Measurements from ENCODE around the gene DCTN4. TPM values are rescaled to one million over a fixed set of nuclear protein-coding genes. Genes with fewer than 3 reads are reported as not detected.

Gene DCTN4
- total and polyA plus RNA-seq, 4 donors = 63.7 to 111 (median 97.8) TPM

GRCh38 chr5:150723845-150724244, 35.0 kb downstream of the DCTN4 start:
- H3K27ac ChIP-seq (ENCODE audit: low read depth, low read length) = no peak overlapping the region
- whole genome bisulfite sequencing (ENCODE audit: insufficient coverage) = no CpG with 5 or more reads among the region's 2 CpGs
- no peaks in the 10 kb centered on the region for H3K9me3 ChIP-seq (ENCODE audit: control insufficient read depth, insufficient read depth, low read length)
- H3K27me3 ChIP-seq (ENCODE audit: control insufficient read depth, insufficient read depth, low read length) = no peaks in the 10 kb centered on the region
- H3K36me3 ChIP-seq (ENCODE audit: control insufficient read depth, insufficient read depth, low read length) = peaks cover 32% of the 10 kb centered on the region
- H3K4me3 ChIP-seq (ENCODE audit: low read depth, low read length) = no peak overlapping the region
- no peaks in the 10 kb centered on the region for H3K4me1 ChIP-seq (ENCODE audit: control insufficient read depth, insufficient read depth, low read length)
- no peak for DNase-seq (ENCODE audit: low read depth in 4 of 6, low spot score in 6 of 6)

DNA sequence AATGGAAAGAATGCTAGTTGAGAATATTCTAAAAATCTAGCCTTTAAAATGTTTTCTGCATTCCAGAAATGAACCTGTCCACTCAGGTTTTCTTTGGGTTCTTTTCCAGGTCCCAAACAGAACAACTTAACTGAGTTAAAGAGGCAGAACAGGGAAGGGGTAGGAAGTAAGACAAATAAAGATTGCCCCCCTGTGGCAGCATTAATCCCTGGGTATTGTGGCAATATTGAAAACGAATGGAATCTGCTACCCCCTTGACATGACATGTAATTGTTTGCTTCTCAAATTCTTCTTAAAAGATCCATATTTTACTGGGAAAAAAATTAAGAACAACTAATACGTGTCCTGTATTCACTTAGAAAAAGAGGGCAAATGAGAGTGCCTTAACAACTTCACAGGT, 48.7 kb downstream of the DCTN4 start:
- H3K27me3 ChIP-seq (ENCODE audit: control insufficient read depth, insufficient read depth, low read length) = no peaks in the 10 kb centered on the region
- peaks cover 35% of the 10 kb centered on the region for H3K36me3 ChIP-seq (ENCODE audit: control insufficient read depth, insufficient read depth, low read length)
- H3K4me3 ChIP-seq (ENCODE audit: low read depth, low read length) = no peak overlapping the region
- 100% methylated on average over 1 of the region's 2 CpGs for WGBS (ENCODE audit: insufficient coverage)
- no peak for DNase-seq (ENCODE audit: low read depth in 4 of 6, low spot score in 6 of 6)
- H3K9me3 ChIP-seq (ENCODE audit: control insufficient read depth, insufficient read depth, low read length) = no peaks in the 10 kb centered on the region
- H3K27ac ChIP-seq (ENCODE audit: low read depth, low read length) = no peak overlapping the region
- no peaks in the 10 kb centered on the region for H3K4me1 ChIP-seq (ENCODE audit: control insufficient read depth, insufficient read depth, low read length)

DNA sequence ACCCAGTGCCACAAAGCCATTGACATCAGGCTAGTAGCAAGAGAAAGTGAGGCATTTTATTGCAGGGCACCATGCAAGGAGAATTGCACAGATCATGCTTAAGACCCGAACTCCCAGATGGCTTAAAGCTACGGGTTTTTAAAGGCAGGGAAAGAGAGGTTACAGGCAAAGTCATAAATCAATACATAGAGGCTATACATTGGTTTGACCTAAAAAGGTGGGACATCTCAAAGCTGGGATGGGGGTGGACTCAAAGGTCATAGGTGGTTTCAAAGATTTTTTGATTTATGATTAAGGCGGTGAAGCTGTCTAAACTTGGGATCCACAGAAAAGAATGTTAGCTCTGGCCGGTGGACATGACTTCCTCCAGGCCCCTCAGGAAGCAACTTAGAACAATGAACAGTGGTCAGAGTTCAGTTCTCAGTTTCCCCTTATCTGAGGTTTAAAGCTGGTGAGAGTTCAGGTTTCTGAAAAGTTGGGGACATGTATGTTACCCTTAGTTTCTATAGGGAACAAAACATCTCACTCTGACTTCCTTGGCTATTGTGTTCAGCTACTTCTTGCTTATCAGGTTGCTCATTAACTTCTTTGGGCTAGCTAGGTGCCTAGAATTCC, 51.9 kb downstream of the DCTN4 start:
- no peak for DNase-seq (ENCODE audit: low read depth in 4 of 6, low spot score in 6 of 6)
- no peak overlapping the region for H3K27ac ChIP-seq (ENCODE audit: low read depth, low read length)
- WGBS (ENCODE audit: insufficient coverage) = 89% methylated on average over 2 of the region's 4 CpGs

GRCh38 chr5:150703762-150704161, 55.1 kb downstream of the DCTN4 start:
- no peak overlapping the region for H3K27ac ChIP-seq (ENCODE audit: low read depth, low read length)
- no peak for DNase-seq (ENCODE audit: low read depth in 4 of 6, low spot score in 6 of 6)
- WGBS (ENCODE audit: insufficient coverage) = 88% methylated on average over 1 of the region's 3 CpGs
- H3K4me1 ChIP-seq (ENCODE audit: control insufficient read depth, insufficient read depth, low read length) = peaks cover 3% of the 10 kb centered on the region
- no peaks in the 10 kb centered on the region for H3K9me3 ChIP-seq (ENCODE audit: control insufficient read depth, insufficient read depth, low read length)
- H3K27me3 ChIP-seq (ENCODE audit: control insufficient read depth, insufficient read depth, low read length) = no peaks in the 10 kb centered on the region
- peaks cover 9% of the 10 kb centered on the region for H3K36me3 ChIP-seq (ENCODE audit: control insufficient read depth, insufficient read depth, low read length)
- no peak overlapping the region for H3K4me3 ChIP-seq (ENCODE audit: low read depth, low read length)

More for the DNA sequence above, 51.9 kb downstream of the DCTN4 start:
- Histone ChIP-seq H3K4me1 (ENCODE audit: control insufficient read depth, insufficient read depth, low read length) (no peaks in the 10 kb centered on the region), H3K9me3 (ENCODE audit: control insufficient read depth, insufficient read depth, low read length) (no peaks in the 10 kb centered on the region), H3K36me3 (ENCODE audit: control insufficient read depth, insufficient read depth, low read length) (peaks cover 13% of the 10 kb centered on the region), H3K27me3 (ENCODE audit: control insufficient read depth, insufficient read depth, low read length) (no peaks in the 10 kb centered on the region), H3K4me3 (ENCODE audit: low read depth, low read length) (no peak overlapping the region)

DNA sequence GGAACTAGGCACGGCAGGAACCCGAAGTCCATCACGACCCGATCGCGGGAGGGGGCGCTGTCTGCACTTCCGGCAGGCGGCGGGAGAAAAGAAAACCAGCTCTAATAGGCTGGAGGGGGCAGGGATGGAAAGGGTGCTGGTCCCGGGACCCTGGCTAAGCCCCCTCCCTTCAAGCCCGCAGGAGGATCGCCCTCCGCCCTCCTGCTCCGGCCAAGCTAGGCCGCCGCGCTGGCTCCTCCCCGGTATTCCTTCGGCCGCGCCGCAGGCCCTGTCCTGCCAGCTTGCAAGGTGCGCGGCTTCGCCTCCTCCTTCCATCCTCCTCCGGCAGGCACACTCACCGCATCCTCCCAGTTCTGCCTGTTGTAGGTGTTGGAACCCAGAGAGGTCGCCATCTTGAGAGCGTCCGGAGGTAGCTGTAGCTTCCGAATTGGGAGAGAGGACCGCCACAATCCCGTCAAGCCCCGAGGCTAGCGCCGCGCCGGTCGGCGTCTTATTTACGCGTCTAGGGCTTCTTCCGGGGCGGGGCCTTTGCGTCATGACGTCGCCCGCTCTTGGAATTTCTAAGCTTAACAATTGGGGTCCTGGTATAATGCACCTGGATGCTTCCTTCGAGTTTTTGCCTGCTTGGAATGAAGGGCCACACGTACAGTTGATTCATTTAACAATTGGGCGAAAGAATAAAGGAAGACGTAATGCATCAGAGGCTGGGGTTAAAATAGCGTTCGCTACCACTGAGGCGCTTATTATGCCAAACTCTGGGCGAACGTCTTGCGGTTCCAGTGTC, 58.0 kb downstream of the DCTN4 start, which contains the start of gene RBM22:
RBM22 (minus strand) TSS at position 469 of the 784 bp plus-strand sequence; CDS start at position 392, 77 bp downstream.
- peaks cover 18% of the 10 kb centered on the region for H3K36me3 ChIP-seq (ENCODE audit: control insufficient read depth, insufficient read depth, low read length)
- peak within 1 kb of the TSS; percentile 100 for H3K4me3 ChIP-seq (ENCODE audit: low read depth, low read length)
- no peaks in the 10 kb centered on the region for H3K27me3 ChIP-seq (ENCODE audit: control insufficient read depth, insufficient read depth, low read length)
- 0% methylated on average over 59 of the region's 59 CpGs for WGBS (ENCODE audit: insufficient coverage)
- H3K4me1 ChIP-seq (ENCODE audit: control insufficient read depth, insufficient read depth, low read length) = peaks cover 3% of the 10 kb centered on the region
- peak; percentile 89 to 99 (median 92) for DNase-seq (ENCODE audit: low read depth in 4 of 6, low spot score in 6 of 6)
- no peaks in the 10 kb centered on the region for H3K9me3 ChIP-seq (ENCODE audit: control insufficient read depth, insufficient read depth, low read length)
- peak within 1 kb of the TSS; percentile 96 for H3K27ac ChIP-seq (ENCODE audit: low read depth, low read length)

DNA sequence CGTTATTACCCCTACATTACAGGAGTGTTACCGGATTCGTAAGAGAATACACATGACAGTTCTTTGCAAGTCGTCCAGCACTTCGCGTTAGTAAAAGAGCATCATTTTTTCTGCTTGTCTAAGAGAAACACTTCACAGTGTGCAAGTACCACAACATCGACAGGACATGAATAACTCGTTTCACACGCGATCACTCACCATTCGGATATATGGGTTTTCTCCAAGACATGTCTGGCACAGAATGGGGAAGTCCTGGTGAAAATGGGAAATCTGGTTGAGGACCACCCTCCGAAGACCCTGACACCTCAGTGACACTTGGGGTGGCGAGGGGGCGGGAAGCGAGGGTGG, 58.6 kb downstream of the DCTN4 start:
- 9% methylated on average over 7 of the region's 15 CpGs for WGBS (ENCODE audit: insufficient coverage)
- peak overlapping the region; percentile 96 for H3K27ac ChIP-seq (ENCODE audit: low read depth, low read length)

GRCh38 chr5:150694612-150695011, 64.2 kb downstream of the DCTN4 start:
- Histone ChIP-seq H3K27ac (ENCODE audit: low read depth, low read length) (no peak overlapping the region), H3K27me3 (ENCODE audit: control insufficient read depth, insufficient read depth, low read length) (no peaks in the 10 kb centered on the region), H3K4me1 (ENCODE audit: control insufficient read depth, insufficient read depth, low read length) (peaks cover 3% of the 10 kb centered on the region), H3K9me3 (ENCODE audit: control insufficient read depth, insufficient read depth, low read length) (no peaks in the 10 kb centered on the region), H3K36me3 (ENCODE audit: control insufficient read depth, insufficient read depth, low read length) (peaks cover 48% of the 10 kb centered on the region), H3K4me3 (ENCODE audit: low read depth, low read length) (no peak overlapping the region)
- 86% methylated on average over 2 of the region's 3 CpGs for WGBS (ENCODE audit: insufficient coverage)
- no peak for DNase-seq (ENCODE audit: low read depth in 4 of 6, low spot score in 6 of 6)

More for the DNA sequence above, 58.6 kb downstream of the DCTN4 start:
- H3K27me3 ChIP-seq (ENCODE audit: control insufficient read depth, insufficient read depth, low read length) = no peaks in the 10 kb centered on the region
- peak in 1 of 6 donors; percentile 35 for DNase-seq (ENCODE audit: low read depth in 4 of 6, low spot score in 6 of 6)
- H3K9me3 ChIP-seq (ENCODE audit: control insufficient read depth, insufficient read depth, low read length) = no peaks in the 10 kb centered on the region
- peaks cover 3% of the 10 kb centered on the region for H3K4me1 ChIP-seq (ENCODE audit: control insufficient read depth, insufficient read depth, low read length)
- peak overlapping the region; percentile 100 for H3K4me3 ChIP-seq (ENCODE audit: low read depth, low read length)
- peaks cover 19% of the 10 kb centered on the region for H3K36me3 ChIP-seq (ENCODE audit: control insufficient read depth, insufficient read depth, low read length)

- H3K27me3 ChIP-seq (ENCODE audit: control insufficient read depth, insufficient read depth, low read length) = no peaks in the 10 kb centered on the region
- no peaks in the 10 kb centered on the region for H3K4me1 ChIP-seq (ENCODE audit: control insufficient read depth, insufficient read depth, low read length)
- H3K36me3 ChIP-seq (ENCODE audit: control insufficient read depth, insufficient read depth, low read length) = peaks cover 39% of the 10 kb centered on the region
- H3K27ac ChIP-seq (ENCODE audit: low read depth, low read length) = no peak overlapping the region
- no peak overlapping the region for H3K4me3 ChIP-seq (ENCODE audit: low read depth, low read length)
- DNase-seq (ENCODE audit: low read depth in 4 of 6, low spot score in 6 of 6) = no peak
- no peaks in the 10 kb centered on the region for H3K9me3 ChIP-seq (ENCODE audit: control insufficient read depth, insufficient read depth, low read length)
- WGBS (ENCODE audit: insufficient coverage) = 90% methylated on average over 2 of the region's 3 CpGs
Measured at GRCh38 chr5:150692276-150692675, 66.5 kb downstream of the DCTN4 start.

DNA sequence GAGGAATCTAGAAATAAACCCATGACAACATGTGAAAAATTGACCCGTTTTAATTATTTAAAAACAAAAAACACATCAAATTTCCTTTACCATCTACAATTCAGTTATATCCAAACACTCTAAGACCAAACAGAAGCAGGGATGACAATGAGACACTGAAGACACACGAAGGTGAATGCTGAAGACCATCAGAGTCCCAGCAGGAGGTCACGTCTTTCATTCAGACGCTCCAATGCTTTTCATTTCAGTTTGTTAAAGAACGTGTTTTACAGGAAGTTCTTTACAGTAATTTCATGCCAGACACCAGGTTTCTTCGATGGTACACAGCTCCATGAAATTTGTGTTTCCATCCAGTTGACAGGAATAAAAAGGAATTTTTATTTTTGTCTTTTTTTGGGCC, 68.1 kb downstream of the DCTN4 start:
- WGBS (ENCODE audit: insufficient coverage) = 67% methylated on average over 6 of the region's 6 CpGs
- Histone ChIP-seq H3K27ac (ENCODE audit: low read depth, low read length) (no peak overlapping the region), H3K4me1 (ENCODE audit: control insufficient read depth, insufficient read depth, low read length) (no peaks in the 10 kb centered on the region), H3K27me3 (ENCODE audit: control insufficient read depth, insufficient read depth, low read length) (no peaks in the 10 kb centered on the region), H3K4me3 (ENCODE audit: low read depth, low read length) (no peak overlapping the region), H3K9me3 (ENCODE audit: control insufficient read depth, insufficient read depth, low read length) (no peaks in the 10 kb centered on the region), H3K36me3 (ENCODE audit: control insufficient read depth, insufficient read depth, low read length) (peaks cover 29% of the 10 kb centered on the region)
- no peak for DNase-seq (ENCODE audit: low read depth in 4 of 6, low spot score in 6 of 6)

DNA sequence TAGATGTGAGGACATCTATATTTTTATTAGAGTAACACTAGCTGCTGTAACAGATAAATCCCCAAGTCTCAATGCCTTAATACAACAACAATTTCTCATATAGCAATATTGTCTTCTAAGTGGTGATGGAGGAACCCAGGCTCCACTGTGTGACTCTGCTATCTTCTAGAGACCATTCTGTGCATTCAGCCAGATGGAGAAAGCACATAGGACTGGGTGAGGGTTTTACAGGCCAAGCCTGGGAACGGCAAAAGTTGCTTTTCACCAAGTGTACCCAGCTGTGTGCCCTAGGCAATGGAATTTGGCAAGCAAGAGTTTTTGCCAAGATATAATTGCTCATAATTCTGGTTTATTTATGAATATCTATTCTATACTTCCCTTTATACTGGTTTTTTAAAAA, 69.7 kb downstream of the DCTN4 start:
- no peak overlapping the region for H3K4me3 ChIP-seq (ENCODE audit: low read depth, low read length)
- no peaks in the 10 kb centered on the region for H3K27me3 ChIP-seq (ENCODE audit: control insufficient read depth, insufficient read depth, low read length)
- no CpG with 5 or more reads among the region's 1 CpG for WGBS (ENCODE audit: insufficient coverage)
- H3K9me3 ChIP-seq (ENCODE audit: control insufficient read depth, insufficient read depth, low read length) = no peaks in the 10 kb centered on the region
- DNase-seq (ENCODE audit: low read depth in 4 of 6, low spot score in 6 of 6) = no peak
- H3K27ac ChIP-seq (ENCODE audit: low read depth, low read length) = no peak overlapping the region
- no peaks in the 10 kb centered on the region for H3K4me1 ChIP-seq (ENCODE audit: control insufficient read depth, insufficient read depth, low read length)
- peaks cover 23% of the 10 kb centered on the region for H3K36me3 ChIP-seq (ENCODE audit: control insufficient read depth, insufficient read depth, low read length)
